ENCODE measurements around the gene RC3H2. TPM values are rescaled to one million over a fixed set of nuclear protein-coding genes. Genes with fewer than 3 reads are reported as not detected.

The RC3H2 gene
- total RNA-seq, 1 donor from 2014 or later = 56.7 TPM

GRCh38 chr9:122904466-122904822 is 715 bp downstream of the RC3H2 start:
- Mint-ChIP-seq H3K36me3 (no peaks in the 10 kb centered on the region), H3K9me3 (no peaks in the 10 kb centered on the region), H3K27me3 (ENCODE audit: insufficient read depth, low read depth) (no peaks in the 10 kb centered on the region), H3K4me3 (peak overlapping the region; percentile 96), H3K4me1 (peaks cover 21% of the 10 kb centered on the region), H3K27ac (peak overlapping the region; percentile 96)
- peak overlapping the region; percentile 98 for H3K9ac ChIP-seq
- peaks cover 44% of the 10 kb centered on the region for H4K20me1 ChIP-seq (ENCODE audit: low read depth)
- H3K27me3 ChIP-seq = no peaks in the 10 kb centered on the region
- peaks cover 52% of the 10 kb centered on the region for H3F3A ChIP-seq (ENCODE audit: low read depth)
- no peaks in the 10 kb centered on the region for H3K9me3 ChIP-seq (ENCODE audit: low read depth)
- H3K4me3 ChIP-seq = peak overlapping the region; percentile 99
- H2AFZ ChIP-seq (replicated peaks) = peak overlapping the region; percentile 77
- H3K79me2 ChIP-seq (ENCODE audit: low read depth) = peaks cover 64% of the 10 kb centered on the region
- peaks cover 13% of the 10 kb centered on the region for H3K4me1 ChIP-seq
- no peaks in the 10 kb centered on the region for H3K36me3 ChIP-seq
- H3K27ac ChIP-seq = peak overlapping the region; percentile 93
- peak; percentile 86 for DNase-seq (ENCODE audit: low spot score)
- H3K4me2 ChIP-seq = peak overlapping the region; percentile 85
- peak; percentile 11 for TF ChIP-seq EZH2 (IDR thresholded peaks at IDR 0.05)
- no peak for TF ChIP-seq EZH2phosphoT487 (IDR thresholded peaks at IDR 0.05)

DNA sequence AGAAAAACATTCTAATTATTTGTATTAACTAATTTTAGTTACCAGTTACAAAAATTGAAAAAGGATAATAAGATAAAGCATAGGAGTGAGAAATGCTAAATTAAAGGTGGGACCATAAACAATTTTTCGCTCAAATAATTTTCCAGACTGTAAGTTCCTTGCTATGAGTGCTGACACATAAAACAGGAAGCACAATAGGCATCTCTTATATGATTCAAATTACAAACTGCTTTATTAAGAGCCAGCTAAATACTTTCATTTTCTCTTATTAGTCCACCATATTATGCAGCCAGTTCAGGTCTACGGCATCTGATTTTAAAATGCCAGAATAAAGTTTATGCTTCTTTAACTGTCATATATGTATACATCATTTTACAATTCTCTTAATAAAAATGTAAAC is 4.4 kb downstream of the RC3H2 start:
- Mint-ChIP-seq H3K4me3 (no peak overlapping the region), H3K4me1 (peaks cover 22% of the 10 kb centered on the region), H3K27me3 (ENCODE audit: insufficient read depth, low read depth) (no peaks in the 10 kb centered on the region), H3K36me3 (peaks cover 1% of the 10 kb centered on the region), H3K9me3 (no peaks in the 10 kb centered on the region), H3K27ac (no peak overlapping the region)
- no peaks in the 10 kb centered on the region for H3K9me3 ChIP-seq (ENCODE audit: low read depth)
- H3F3A ChIP-seq (ENCODE audit: low read depth) = peaks cover 23% of the 10 kb centered on the region
- H3K79me2 ChIP-seq (ENCODE audit: low read depth) = peaks cover 92% of the 10 kb centered on the region
- H3K9ac ChIP-seq = no peak overlapping the region
- H4K20me1 ChIP-seq (ENCODE audit: low read depth) = peaks cover 80% of the 10 kb centered on the region
- TF ChIP-seq EZH2 (IDR thresholded peaks at IDR 0.05) = no peak
- TF ChIP-seq EZH2phosphoT487 (IDR thresholded peaks at IDR 0.05) = no peak
- no peak for TF ChIP-seq CTCF (IDR thresholded peaks at IDR 0.05)
- peak overlapping the region; percentile 12 for H3K4me2 ChIP-seq
- no peak for DNase-seq (ENCODE audit: low spot score)
- peaks cover 13% of the 10 kb centered on the region for H3K4me1 ChIP-seq
- H2AFZ ChIP-seq (replicated peaks) = no peak overlapping the region
- H3K27ac ChIP-seq = no peak overlapping the region
- H3K27me3 ChIP-seq = no peaks in the 10 kb centered on the region
- H3K36me3 ChIP-seq = peaks cover 5% of the 10 kb centered on the region
- H3K4me3 ChIP-seq = no peak overlapping the region

DNA sequence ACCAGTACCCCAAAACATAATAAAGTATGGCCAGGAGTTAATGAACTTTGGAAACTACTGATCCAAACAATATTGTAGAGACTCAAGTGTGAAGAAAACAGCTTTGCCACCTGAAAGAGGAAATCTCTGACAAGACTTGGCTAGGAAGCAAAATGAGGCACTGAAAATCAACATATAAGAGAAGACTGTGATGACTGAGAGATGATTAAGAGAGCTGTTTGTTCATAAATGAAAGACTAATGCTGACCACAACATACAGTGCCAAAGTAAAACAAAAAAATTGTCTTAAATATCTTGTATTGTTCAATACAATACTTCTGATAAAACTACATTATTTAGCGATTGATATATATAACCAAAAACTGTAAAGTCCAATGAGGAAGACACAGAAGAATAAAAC is 7.2 kb downstream of the RC3H2 start:
- H3F3A ChIP-seq (ENCODE audit: low read depth) = peaks cover 7% of the 10 kb centered on the region
- Mint-ChIP-seq H3K27me3 (ENCODE audit: insufficient read depth, low read depth) (no peaks in the 10 kb centered on the region), H3K36me3 (peaks cover 8% of the 10 kb centered on the region), H3K27ac (no peak overlapping the region), H3K4me1 (peaks cover 7% of the 10 kb centered on the region), H3K4me3 (no peak overlapping the region), H3K9me3 (no peaks in the 10 kb centered on the region)
- TF ChIP-seq CTCF (IDR thresholded peaks at IDR 0.05) = no peak
- no peak for TF ChIP-seq EZH2 (IDR thresholded peaks at IDR 0.05)
- TF ChIP-seq EZH2phosphoT487 (IDR thresholded peaks at IDR 0.05) = no peak
- no peak for DNase-seq (ENCODE audit: low spot score)
- no peaks in the 10 kb centered on the region for H3K27me3 ChIP-seq
- no peak overlapping the region for H2AFZ ChIP-seq (replicated peaks)
- peaks cover 94% of the 10 kb centered on the region for H3K79me2 ChIP-seq (ENCODE audit: low read depth)
- H3K27ac ChIP-seq = peak overlapping the region; percentile 26
- H3K4me1 ChIP-seq = peaks cover 2% of the 10 kb centered on the region
- peaks cover 82% of the 10 kb centered on the region for H4K20me1 ChIP-seq (ENCODE audit: low read depth)
- no peak overlapping the region for H3K4me3 ChIP-seq
- H3K9ac ChIP-seq = no peak overlapping the region
- no peaks in the 10 kb centered on the region for H3K9me3 ChIP-seq (ENCODE audit: low read depth)
- no peak overlapping the region for H3K4me2 ChIP-seq
- peaks cover 18% of the 10 kb centered on the region for H3K36me3 ChIP-seq

DNA sequence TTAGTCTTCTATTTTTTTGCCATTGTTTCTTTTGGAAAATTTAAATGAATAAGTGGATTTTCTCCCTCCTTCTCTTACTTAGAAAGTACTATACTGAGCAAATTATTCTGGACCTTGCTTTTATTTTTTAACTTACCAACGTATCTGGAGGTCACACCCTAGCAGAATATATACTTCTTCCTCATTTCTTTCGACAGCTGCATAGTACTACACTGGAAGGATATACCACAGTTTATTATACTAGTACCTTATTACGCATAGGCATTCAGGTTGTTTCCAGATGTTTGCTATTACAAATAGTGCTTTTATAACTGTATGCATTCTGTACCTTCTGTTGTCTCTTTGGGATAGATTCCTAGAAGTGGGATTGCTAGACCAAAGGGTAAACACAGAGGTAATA is 16.7 kb downstream of the RC3H2 start:
- Histone ChIP-seq H3K79me2 (ENCODE audit: low read depth) (peaks cover 7% of the 10 kb centered on the region), H3K4me2 (no peak overlapping the region), H3K27me3 (no peaks in the 10 kb centered on the region), H2AFZ (replicated peaks) (no peak overlapping the region), H3K9me3 (ENCODE audit: low read depth) (no peaks in the 10 kb centered on the region), H3F3A (ENCODE audit: low read depth) (peaks cover 5% of the 10 kb centered on the region), H3K27ac (no peak overlapping the region), H3K36me3 (peaks cover 29% of the 10 kb centered on the region), H4K20me1 (ENCODE audit: low read depth) (peaks cover 12% of the 10 kb centered on the region), H3K4me3 (peak overlapping the region; percentile 12), H3K4me1 (no peaks in the 10 kb centered on the region), H3K9ac (no peak overlapping the region)
- Mint-ChIP-seq H3K36me3 (peaks cover 13% of the 10 kb centered on the region), H3K27ac (no peak overlapping the region), H3K4me3 (no peak overlapping the region), H3K9me3 (no peaks in the 10 kb centered on the region), H3K4me1 (no peaks in the 10 kb centered on the region), H3K27me3 (ENCODE audit: insufficient read depth, low read depth) (no peaks in the 10 kb centered on the region)
- TF ChIP-seq EZH2phosphoT487 (IDR thresholded peaks at IDR 0.05) (no peak), EZH2 (IDR thresholded peaks at IDR 0.05) (no peak)
- DNase-seq (ENCODE audit: low spot score) = no peak
